CD4-positive, alpha-beta T cell treated with Interleukin-21 for 1 hour (primary cell): ENCODE results near the gene SERPINA4.

ENCODE experiments used
- DNase-seq: peaks from one replicate; pipeline ENCODE4 v3.0.0-alpha.2; 2020

SERPINA4 gene, protein sequence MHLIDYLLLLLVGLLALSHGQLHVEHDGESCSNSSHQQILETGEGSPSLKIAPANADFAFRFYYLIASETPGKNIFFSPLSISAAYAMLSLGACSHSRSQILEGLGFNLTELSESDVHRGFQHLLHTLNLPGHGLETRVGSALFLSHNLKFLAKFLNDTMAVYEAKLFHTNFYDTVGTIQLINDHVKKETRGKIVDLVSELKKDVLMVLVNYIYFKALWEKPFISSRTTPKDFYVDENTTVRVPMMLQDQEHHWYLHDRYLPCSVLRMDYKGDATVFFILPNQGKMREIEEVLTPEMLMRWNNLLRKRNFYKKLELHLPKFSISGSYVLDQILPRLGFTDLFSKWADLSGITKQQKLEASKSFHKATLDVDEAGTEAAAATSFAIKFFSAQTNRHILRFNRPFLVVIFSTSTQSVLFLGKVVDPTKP

GRCh38 chr14:94560751-94561655 lies at the start of gene SERPINA4:
TSS of gene SERPINA4 (plus strand) at chr14:94561442. CDS start at chr14:94563483, 2,041 bp downstream.
- no peak for DNase-seq

- no peak for DNase-seq
Observed at GRCh38 chr14:94514351-94514750, 46.9 kb upstream of the SERPINA4 start.

DNA sequence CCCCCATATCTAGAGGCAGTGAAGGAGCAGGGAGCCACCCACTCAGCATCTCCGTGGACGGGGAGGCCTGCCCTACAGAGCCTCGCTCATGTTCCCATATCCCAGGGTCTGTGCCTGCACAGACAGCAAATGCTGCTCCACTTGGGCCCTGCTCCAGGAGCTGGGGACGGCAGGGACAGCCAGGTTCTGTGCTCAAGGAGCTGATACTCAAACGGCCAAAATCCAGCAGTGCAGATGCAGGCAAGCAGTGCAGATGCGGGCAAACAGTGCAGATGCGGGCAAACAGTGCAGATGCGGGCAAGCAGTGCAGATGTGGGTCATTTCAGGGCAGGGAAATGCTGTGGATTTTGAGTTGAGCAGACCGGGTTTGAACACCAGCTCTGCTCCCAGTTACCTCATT lies 45.8 kb upstream of the SERPINA4 start:
- no peak for DNase-seq

DNA sequence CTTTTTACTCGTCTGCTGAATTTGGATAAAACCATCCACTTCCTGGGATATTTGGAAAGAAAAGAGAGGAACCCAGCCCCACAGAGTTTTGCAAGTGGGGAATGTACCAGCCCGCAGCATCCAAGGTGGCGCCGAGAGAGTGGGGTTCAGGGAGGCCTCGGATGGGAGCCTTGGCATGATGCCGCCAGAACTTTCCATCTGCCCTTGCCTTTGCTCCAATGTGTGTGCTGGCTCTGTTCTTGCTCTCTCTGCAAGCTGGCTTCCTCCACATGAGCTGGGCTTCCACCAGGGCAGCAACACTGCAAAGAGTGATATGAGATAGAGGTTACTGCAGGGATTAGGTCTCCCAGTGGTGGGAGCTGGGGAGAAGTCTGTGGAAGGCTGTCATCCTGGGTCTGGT lies 45.4 kb upstream of the SERPINA4 start:
- DNase-seq: no peak

DNA sequence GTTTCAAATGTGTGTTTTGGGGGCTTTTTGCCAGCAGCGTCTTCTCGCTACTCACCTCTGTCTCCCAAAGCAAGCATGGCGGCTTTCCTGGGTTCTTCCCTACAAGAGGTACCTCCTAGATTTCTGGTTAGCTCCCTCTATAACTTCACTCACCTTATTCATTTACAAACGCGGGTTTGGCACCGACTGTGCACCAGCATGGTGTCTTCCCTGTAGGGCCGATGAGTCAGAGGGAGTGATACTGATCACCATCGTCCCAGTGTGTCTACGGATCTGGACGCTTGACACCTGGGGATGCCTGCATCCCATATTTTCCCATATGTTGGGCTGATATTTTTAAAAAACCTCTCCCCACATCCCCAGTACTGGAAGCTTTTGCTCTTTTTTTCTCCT lies 44.0 kb upstream of the SERPINA4 start:
- DNase-seq: no peak

- DNase-seq: no peak
Observed at GRCh38 chr14:94517641-94518257, 43.5 kb upstream of the SERPINA4 start.

GRCh38 chr14:94521375-94522114 lies 39.7 kb upstream of the SERPINA4 start:
- no peak for DNase-seq

- no peak for DNase-seq
Observed at GRCh38 chr14:94522115-94522724, 39.0 kb upstream of the SERPINA4 start.

DNA sequence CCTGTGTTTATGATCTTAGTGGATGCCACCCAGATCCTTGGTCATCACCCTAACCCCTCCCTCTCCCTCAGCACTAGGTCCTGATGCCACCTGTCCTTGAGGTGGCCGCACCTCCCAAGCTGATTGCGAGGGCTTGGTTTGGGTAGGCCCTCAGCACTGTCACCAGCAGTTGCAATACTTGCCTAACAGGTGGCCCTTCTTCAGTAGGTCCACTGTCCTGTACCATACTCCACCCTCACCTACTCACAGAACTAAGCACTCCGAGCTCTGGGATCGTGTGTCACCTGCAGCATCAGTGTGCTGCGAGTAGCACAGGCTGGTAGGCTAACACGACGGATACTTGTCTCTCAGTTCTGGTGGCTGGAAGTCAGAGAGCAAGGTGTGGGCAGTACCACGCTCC lies 38.0 kb upstream of the SERPINA4 start:
- no peak for DNase-seq

DNA sequence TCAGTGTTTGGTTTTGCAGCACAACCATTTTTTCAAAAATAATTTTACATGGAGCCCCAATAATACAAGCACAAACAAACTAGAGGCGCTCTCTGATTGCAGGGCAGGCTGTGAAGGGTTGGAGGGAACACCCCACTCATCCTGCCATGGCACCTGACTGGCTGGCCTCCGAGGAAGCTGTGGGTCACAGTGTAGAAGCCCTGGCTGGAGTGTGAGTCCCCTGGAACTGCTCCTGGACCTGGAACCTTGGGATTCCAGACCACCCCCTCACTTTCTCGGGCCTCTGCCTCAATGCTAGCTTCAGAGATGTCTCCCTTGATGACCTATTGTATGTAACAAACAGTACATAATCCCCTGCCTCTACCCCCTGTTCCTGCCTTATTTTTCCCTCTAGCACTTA lies 37.1 kb upstream of the SERPINA4 start:
- no peak for DNase-seq

DNA sequence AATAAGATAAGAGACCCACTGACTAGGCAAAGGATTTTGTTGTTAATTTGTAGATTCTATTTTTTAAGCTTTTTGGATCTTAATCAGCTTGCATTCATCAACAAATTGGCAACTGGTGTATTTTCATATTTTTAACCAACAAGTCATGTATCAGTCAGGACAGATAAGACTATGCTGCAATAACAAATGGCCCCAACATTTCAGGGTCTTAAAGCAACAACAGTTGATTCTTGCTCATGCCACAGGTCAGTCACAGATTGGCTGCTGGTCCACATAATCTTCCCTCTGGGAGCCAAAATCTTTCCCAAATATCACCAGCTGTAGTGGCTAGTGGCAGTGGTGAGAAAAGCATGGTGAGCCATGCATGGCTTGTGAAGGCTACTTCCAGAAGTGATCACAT lies 30.1 kb upstream of the SERPINA4 start:
- no peak for DNase-seq

GRCh38 chr14:94532447-94532846 lies 28.8 kb upstream of the SERPINA4 start:
- no peak for DNase-seq

GRCh38 chr14:94535506-94535905 lies 25.7 kb upstream of the SERPINA4 start:
- DNase-seq: no peak

DNA sequence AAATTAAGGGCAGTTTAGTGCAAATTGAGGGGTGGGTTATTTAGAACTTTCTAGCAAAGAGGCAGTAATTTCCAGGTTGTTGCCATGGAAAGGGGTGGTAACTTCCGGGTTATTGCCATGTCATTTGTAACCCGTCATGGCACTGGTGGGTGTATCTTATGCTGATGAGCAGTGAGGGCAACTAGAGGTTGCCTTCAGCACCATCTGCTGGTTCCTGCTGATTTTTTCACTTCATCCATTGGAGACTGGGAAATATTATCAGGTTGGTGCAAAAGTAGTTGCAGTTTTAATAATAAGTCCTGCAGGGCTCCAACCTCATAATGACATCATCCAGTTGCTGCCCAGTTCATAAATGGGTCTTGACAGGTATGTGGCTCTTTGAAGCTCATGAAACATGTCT lies 24.4 kb upstream of the SERPINA4 start:
- DNase-seq: no peak

GRCh38 chr14:94538070-94538740 lies 23.0 kb upstream of the SERPINA4 start:
- no peak for DNase-seq

DNA sequence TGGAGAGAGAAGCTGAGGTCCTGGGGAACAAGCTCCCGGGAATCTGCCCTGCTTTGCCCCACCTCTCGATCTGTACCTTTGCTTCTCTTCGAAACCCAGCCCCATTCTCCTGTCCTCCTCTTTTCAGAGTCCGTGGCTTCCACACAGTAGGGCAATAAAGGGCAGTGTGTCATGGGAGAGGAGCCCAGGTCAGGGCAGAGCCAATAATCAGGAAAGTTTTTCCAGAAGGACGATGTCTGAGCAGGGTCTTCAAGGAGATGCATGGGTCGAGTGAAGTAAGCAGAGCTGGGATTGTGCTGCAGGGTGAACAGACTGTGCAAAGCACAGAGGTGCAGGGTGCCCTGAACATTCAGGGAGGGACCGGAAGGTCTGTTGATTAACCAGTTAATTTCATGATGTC lies 22.1 kb upstream of the SERPINA4 start:
- DNase-seq: no peak

DNA sequence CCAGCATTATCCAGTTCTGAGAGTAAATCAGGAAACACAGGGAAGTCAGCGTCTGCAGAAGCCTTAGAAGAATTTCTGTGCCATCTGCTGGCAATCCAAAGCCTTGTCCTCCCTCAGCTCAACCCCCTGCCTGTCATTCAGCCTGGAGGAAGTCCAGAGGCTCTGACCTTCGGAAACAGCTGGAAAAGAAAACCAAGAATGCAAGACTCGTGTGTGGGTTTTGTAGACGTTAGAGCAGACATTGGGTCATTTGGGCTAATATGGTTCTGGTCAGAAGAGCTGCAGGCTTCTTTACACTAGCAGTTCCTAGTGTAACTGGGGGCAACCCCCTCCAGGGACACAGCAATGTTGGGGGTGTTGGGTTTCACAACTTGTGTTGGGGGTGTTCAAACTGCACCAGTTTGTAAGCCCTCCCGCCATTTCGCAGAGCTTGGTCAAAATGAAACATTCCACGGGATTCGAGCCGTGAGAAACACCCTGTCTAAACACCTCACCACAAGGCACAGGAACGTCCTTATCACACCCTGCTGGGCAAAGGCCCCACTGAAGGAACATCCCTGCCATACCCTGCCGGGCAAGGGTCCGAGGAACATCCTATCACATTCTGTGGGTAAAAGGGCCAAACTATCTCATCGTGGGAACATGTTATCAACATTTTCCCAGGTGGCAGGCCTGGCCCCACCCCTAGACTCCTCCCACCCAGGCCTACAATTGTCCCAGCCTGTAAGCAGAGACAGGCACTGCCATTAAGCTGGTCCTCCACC lies 21.0 kb upstream of the SERPINA4 start:
- DNase-seq: no peak

- DNase-seq: no peak
Observed at GRCh38 chr14:94541234-94541975, 19.8 kb upstream of the SERPINA4 start.

GRCh38 chr14:94542111-94542810 lies 19.0 kb upstream of the SERPINA4 start:
- DNase-seq: no peak
